H1 (cell line): ENCODE results near the gene ARRDC1. TPM values are rescaled to one million over a fixed set of nuclear protein-coding genes. Genes with fewer than 3 reads are reported as not detected.
A peak's percentile ranks its signal among the peaks of the same experiment; 100 is the strongest.

Source experiments
- CTCF ChIA-PET: fragments of 300-600 bp; sonication (Branson Sonifier 250); formaldehyde crosslinking; loops from one replicate; lab custom pipeline; 2021; ENCODE audit not compliant: partially characterized antibody; lab: Charles Lee
- POLR2A ChIA-PET: fragments of 300-600 bp; sonication (Branson Sonifier 250); formaldehyde crosslinking; loops from one replicate; lab custom pipeline; 2021; ENCODE audit warnings: inconsistent platforms; ENCODE audit not compliant: partially characterized antibody; lab: Charles Lee
- DNase-seq, 2 experiments: peaks; one replicate each; pipeline versions ENCODE4 v3.0.0 to v3.0.0-alpha.2; 2010 to 2022; ENCODE audit warnings: low spot score in 2 of 2, low read depth in 1 of 2, mixed read lengths in 1 of 2
- FAIRE-seq: peaks from 2 replicates; lab custom pipeline; 2011; peaks lifted over from hg19 to GRCh38; lab: Jason Lieb, UNC
- H2AFZ ChIP-seq: 2 replicates; pipeline ENCODE4 v1.8.1; 2012; ENCODE audit warnings: low read length, inconsistent platforms
- H2AK5ac ChIP-seq: 2 replicates; pipeline ENCODE4 v1.6.1; 2013; ENCODE audit warnings: low read depth, low read length
- H2BK120ac ChIP-seq: replicated peaks from 2 replicates; pipeline ENCODE3; 2013; ENCODE audit warnings: low read depth, low read length, inconsistent platforms
- H2BK12ac ChIP-seq: 2 replicates; pipeline ENCODE4 v1.6.1; 2013; ENCODE audit warnings: low read depth, low read length
- H2BK15ac ChIP-seq: 2 replicates; pipeline ENCODE4 v1.6.1; 2013; ENCODE audit warnings: low read length
- H2BK20ac ChIP-seq: 2 replicates; pipeline ENCODE4 v1.6.1; 2013; ENCODE audit warnings: low read length
- H2BK5ac ChIP-seq: 2 replicates; pipeline ENCODE4 v1.6.1; 2013; ENCODE audit warnings: low read depth, low read length
- H3K14ac ChIP-seq: 2 replicates; pipeline ENCODE4 v1.6.1; 2013; ENCODE audit warnings: inconsistent platforms; ENCODE audit not compliant: insufficient read length
- H3K18ac ChIP-seq: 2 replicates; pipeline ENCODE4 v1.6.1; 2013; ENCODE audit warnings: low read length; ENCODE audit errors: extremely low read depth
- H3K23ac ChIP-seq: 2 replicates; pipeline ENCODE4 v1.6.1; 2013; ENCODE audit warnings: inconsistent platforms; ENCODE audit not compliant: insufficient read length
- H3K23me2 ChIP-seq: 2 replicates; pipeline ENCODE4 v1.6.1; 2013; ENCODE audit warnings: low read depth, low read length
- H3K27ac ChIP-seq: 2 replicates; pipeline ENCODE4 v1.6.1; 2011; ENCODE audit warnings: low read depth, low read length, inconsistent platforms
- H3K27me3 ChIP-seq, 4 experiments: replicated peaks in 1 of 4; 1 replicate in 1 of 4; 2 replicates in 3 of 4; pipeline versions ENCODE4 v1.6.1 to v1.8.1; 2011 to 2013; ENCODE audit warnings: low read length in 3 of 4, mild to moderate bottlenecking in 3 of 4, inconsistent platforms in 2 of 4, mixed read lengths in 2 of 4, moderate library complexity in 1 of 4; ENCODE audit not compliant: control insufficient read depth in 3 of 4, insufficient read depth in 3 of 4; ENCODE audit errors: extremely low read depth in 1 of 4
- H3K36me3 ChIP-seq, 4 experiments: 2 replicates each; pipeline versions ENCODE4 v1.6.1 to v1.8.1; 2011 to 2013; ENCODE audit warnings: mild to moderate bottlenecking in 4 of 4, low read length in 3 of 4, moderate library complexity in 2 of 4, control low read depth in 1 of 4, inconsistent platforms in 1 of 4; ENCODE audit not compliant: insufficient read depth in 4 of 4, control insufficient read depth in 2 of 4
- H3K4ac ChIP-seq: replicated peaks from 2 replicates; pipeline ENCODE3; 2013; ENCODE audit warnings: low read length, low read depth, mixed read lengths, inconsistent platforms; ENCODE audit not compliant: insufficient read length
- H3K4me1 ChIP-seq, 4 experiments: replicated peaks in 1 of 4; 1 replicate in 1 of 4; 2 replicates in 3 of 4; pipeline versions ENCODE4 v1.6.1 to v1.8.1; 2011 to 2013; ENCODE audit warnings: low read length in 3 of 4, inconsistent platforms in 2 of 4, mixed read lengths in 1 of 4; ENCODE audit not compliant: insufficient read depth in 4 of 4, control insufficient read depth in 3 of 4
- H3K4me2 ChIP-seq, 2 experiments: 2 replicates each; pipeline versions ENCODE4 v1.6.1 to v1.8.1; 2011 to 2013; ENCODE audit warnings: low read depth in 2 of 2, low read length in 2 of 2, control low read depth in 1 of 2, inconsistent platforms in 1 of 2, mild to moderate bottlenecking in 1 of 2; ENCODE audit not compliant: insufficient read depth in 1 of 2
- H3K4me3 ChIP-seq, 4 experiments: fragments of 200-600, 300-600 bp in 1 of 4; sonication (generic), shearing (Covaris generic), sonication (Bioruptor Twin) in 1 of 4; 2 replicates each; pipeline versions ENCODE4 v1.5.1 to v1.8.1; 2011 to 2016; ENCODE audit warnings: low read length in 4 of 4, low read depth in 3 of 4, control low read depth in 2 of 4, inconsistent platforms in 2 of 4, mild to moderate bottlenecking in 2 of 4, mixed read lengths in 1 of 4, moderate library complexity in 1 of 4; ENCODE audit not compliant: insufficient read depth in 2 of 4; ENCODE audit errors: extremely low read depth in 1 of 4
- H3K56ac ChIP-seq: replicated peaks from 2 replicates; pipeline ENCODE3; 2013; ENCODE audit warnings: low read depth, mild to moderate bottlenecking, mixed read lengths, low read length, inconsistent platforms; ENCODE audit not compliant: insufficient read length
- H3K79me1 ChIP-seq: 2 replicates; pipeline ENCODE4 v1.6.1; 2013; ENCODE audit warnings: low read depth, low read length, control low read depth
- H3K79me2 ChIP-seq, 2 experiments: 2 replicates each; pipeline versions ENCODE4 v1.6.1 to v1.8.1; 2012 to 2013; ENCODE audit warnings: low read length in 2 of 2, mild to moderate bottlenecking in 2 of 2, inconsistent platforms in 1 of 2; ENCODE audit not compliant: insufficient read depth in 2 of 2, control insufficient read depth in 1 of 2
- H3K9ac ChIP-seq, 4 experiments: replicated peaks in 1 of 4; 1 replicate in 1 of 4; 2 replicates in 3 of 4; pipeline versions ENCODE4 v1.6.1 to v1.8.1; 2011 to 2013; ENCODE audit warnings: low read depth in 3 of 4, low read length in 3 of 4, control low read depth in 2 of 4, mild to moderate bottlenecking in 2 of 4, moderate library complexity in 2 of 4, inconsistent platforms in 1 of 4; ENCODE audit errors: extremely low read depth in 1 of 4
- H3K9me3 ChIP-seq, 2 experiments: 2 replicates each; pipeline versions ENCODE4 v1.6.1 to v1.8.1; 2012 to 2013; ENCODE audit warnings: mild to moderate bottlenecking in 2 of 2, moderate library complexity in 2 of 2, control low read depth in 1 of 2, inconsistent platforms in 1 of 2, low read depth in 1 of 2, low read length in 1 of 2, mixed read lengths in 1 of 2; ENCODE audit not compliant: insufficient read depth in 2 of 2
- H4K20me1 ChIP-seq, 2 experiments: replicated peaks in 1 of 2; 2 replicates each; pipeline versions ENCODE3 to v1.8.1; 2011 to 2013; ENCODE audit warnings: inconsistent platforms in 2 of 2, low read length in 2 of 2, mild to moderate bottlenecking in 1 of 2; ENCODE audit not compliant: insufficient read depth in 2 of 2, control insufficient read depth in 1 of 2
- H4K5ac ChIP-seq: 2 replicates; pipeline ENCODE4 v1.6.1; 2013; ENCODE audit warnings: low read length, low read depth, mixed read lengths, inconsistent platforms; ENCODE audit not compliant: insufficient read length
- H4K8ac ChIP-seq: 2 replicates; pipeline ENCODE4 v1.8.0; 2013; ENCODE audit warnings: mild to moderate bottlenecking, moderate library complexity, low read length, inconsistent platforms; ENCODE audit not compliant: insufficient read depth; ENCODE audit errors: extremely low read depth
- H4K91ac ChIP-seq: replicated peaks from 2 replicates; pipeline ENCODE3; 2013; ENCODE audit warnings: low read length, mixed read lengths, inconsistent platforms; ENCODE audit not compliant: insufficient read length
- BCL11A ChIP-seq, 2 experiments: IDR thresholded peaks; one replicate each; pipeline ENCODE4 v1.6.1; 2011; ENCODE audit warnings: low read depth in 2 of 2, low read length in 2 of 2, mild to moderate bottlenecking in 2 of 2
- CTBP2 ChIP-seq: IDR thresholded peaks from 2 replicates; pipeline ENCODE4 v1.7.0; 2011; ENCODE audit warnings: borderline replicate concordance, mild to moderate bottlenecking, moderate library complexity, mixed read lengths, low read length; ENCODE audit not compliant: insufficient read depth, insufficient read length
- NANOG ChIP-seq: IDR thresholded peaks from 2 replicates; pipeline ENCODE4 v1.6.1; 2011; ENCODE audit warnings: low read length, low read depth, mild to moderate bottlenecking, inconsistent platforms; ENCODE audit not compliant: insufficient read depth, poor library complexity, severe bottlenecking
- RFX5 ChIP-seq: IDR thresholded peaks from 2 replicates; pipeline ENCODE4 v1.6.1; 2011; ENCODE audit warnings: low read depth, low read length, improper control_type of control experiment, borderline replicate concordance
- SIRT6 ChIP-seq: IDR thresholded peaks from one replicate; pipeline ENCODE4 v1.7.1; 2012; ENCODE audit warnings: low read length, inconsistent platforms
- WGBS, 2 experiments: shearing (Covaris generic) in 1 of 2; methylation state at CpG; one replicate each; pipeline versions ENCODE4 v1.1.6 to v1.1.7; 2013 to 2015; ENCODE audit warnings: low lambda C conversion rate in 2 of 2, mixed read lengths in 2 of 2, inconsistent platforms in 1 of 2, low coverage in 1 of 2, missing lambda C conversion rate in 1 of 2; ENCODE audit not compliant: insufficient replicate concordance in 2 of 2, insufficient coverage in 1 of 2, insufficient read length in 1 of 2; ENCODE audit errors: extremely low coverage in 1 of 2, missing lambda C conversion rate in 1 of 2; 5-methylcytosine and 5-hydroxymethylcytosine counted together
- polyA plus RNA-seq, 7 experiments: library from polyadenylated mRNA; depleted of rRNA in 3 of 7; stranded (reverse) in 5 of 7; unstranded in 2 of 7; fragments of >200 nt in 5 of 7; fragments of 200-250 nt in 2 of 7; gene quantifications; 1 replicate in 5 of 7; 2 replicates in 1 of 7; 4 replicates in 1 of 7; pipeline versions ENCODE4 v1.2.1 to v1.2.3, GENCODE V29; 2011 to 2013; ENCODE audit warnings: missing spikeins in 2 of 7, mixed read lengths in 2 of 7
- total RNA-seq: library from RNA; stranded (reverse); fragmentation: NEBNext Ultra II Directional; extraction: Animal tissue kit (Norgen Biotek cat#: 25700); gene quantifications from 2 replicates; pipeline ENCODE4 v1.2.1, GENCODE V29; 2021
- TF ChIP-seq, protein P1 (sequence below): IDR thresholded peaks from 2 replicates; pipeline ENCODE4 v1.6.1; 2011; ENCODE audit warnings: low read length, improper control_type of control experiment

Gene ARRDC1
- total and polyA plus RNA-seq, 2 of the 8 experiments (the other 6 are each of a cell fraction or from before 2014, with no cell fraction given), result 22.0 to 58.4 TPM

DNA sequence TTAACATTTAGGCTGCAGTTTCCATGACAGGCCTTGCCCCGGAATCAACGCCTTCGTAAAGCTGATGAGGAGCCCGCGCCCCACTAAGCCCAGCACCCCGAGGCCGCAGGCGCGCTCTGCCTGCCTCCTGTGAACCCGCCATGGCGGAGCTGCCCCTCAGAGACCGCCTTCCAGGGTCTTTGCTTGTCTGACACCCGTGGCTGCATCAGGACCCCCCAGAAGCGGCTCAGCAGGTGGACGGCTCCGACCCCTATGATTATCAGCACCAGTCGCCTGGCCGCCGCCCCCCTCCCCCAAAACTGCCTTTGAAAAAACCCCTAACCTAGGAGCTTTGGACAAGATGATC, 26.3 kb upstream of the ARRDC1 start:
- no peak overlapping the region for H3K56ac ChIP-seq
- POLR2A ChIA-PET, result interaction anchor here (1.7 to 4.6 kb wide), 5 partner anchors 11 to 156 kb away, joined by 3 to 45 read pairs (median 16); partner anchors contain the start of genes EHMT1, EXD3, MRPL41 and NOXA1
- DNase-seq (no peak), FAIRE-seq (no peak)
- no peak overlapping the region for H2BK120ac ChIP-seq
- H3K4me2 ChIP-seq, result peak overlapping the region in 1 of 2 experiments; percentile 65; a peak in 3 of 4 replicates
- H3K27me3 ChIP-seq, result no peaks in the 10 kb centered on the region
- peak overlapping the region; percentile 6 to 88 (median 30); a peak in 5 of 8 replicates for H3K4me3 ChIP-seq
- peaks cover 12 to 35% of the 10 kb centered on the region in 2 experiments for H3K79me2 ChIP-seq
- peaks cover 18 to 46% of the 10 kb centered on the region in 2 experiments for H4K20me1 ChIP-seq
- CTCF ChIA-PET, result interaction anchor here (0.7 to 5.9 kb wide), 7 partner anchors 9 to 93 kb away, joined by 3 to 46 read pairs (median 5); partner anchors contain the start of gene MRPL41
- H3K36me3 ChIP-seq, result peaks cover 25 to 53% (median 37%) of the 10 kb centered on the region in 4 experiments
- 42% methylated on average over 19 of the region's 19 CpGs; no CpG with 5 or more reads in 1 of the 2 experiments for WGBS, 2 experiments
- H3K14ac ChIP-seq, result no peak overlapping the region
- H4K5ac ChIP-seq, result no peak overlapping the region
- H2BK15ac ChIP-seq, result no peak overlapping the region
- H3K4ac ChIP-seq, result no peak overlapping the region
- no peaks in the 10 kb centered on the region for H3K9me3 ChIP-seq
- no peak overlapping the region for H2BK5ac ChIP-seq
- peaks cover 3% of the 10 kb centered on the region; the same call in 1 of the 2 replicates for H3K23me2 ChIP-seq
- TF ChIP-seq NANOG, result no peak
- no peak for TF ChIP-seq SIRT6
- TF ChIP-seq RFX5, result no peak
- TF ChIP-seq BCL11A (IDR thresholded peaks at IDR 0.05; ENCODE audit: low read depth in 2 of 2, low read length in 2 of 2), result no peak
- no peak for TF ChIP-seq CTBP2
- TF ChIP-seq, protein P1, sequence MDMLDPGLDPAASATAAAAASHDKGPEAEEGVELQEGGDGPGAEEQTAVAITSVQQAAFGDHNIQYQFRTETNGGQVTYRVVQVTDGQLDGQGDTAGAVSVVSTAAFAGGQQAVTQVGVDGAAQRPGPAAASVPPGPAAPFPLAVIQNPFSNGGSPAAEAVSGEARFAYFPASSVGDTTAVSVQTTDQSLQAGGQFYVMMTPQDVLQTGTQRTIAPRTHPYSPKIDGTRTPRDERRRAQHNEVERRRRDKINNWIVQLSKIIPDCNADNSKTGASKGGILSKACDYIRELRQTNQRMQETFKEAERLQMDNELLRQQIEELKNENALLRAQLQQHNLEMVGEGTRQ, result no peak
- H3K4me1 ChIP-seq, result peaks cover 0 to 23% (median 7%) of the 10 kb centered on the region in 4 experiments; a peak in 6 of 7 replicates
- peak overlapping the region; percentile 72 for H4K91ac ChIP-seq
- H3K79me1 ChIP-seq, result peaks cover 25% of the 10 kb centered on the region
- H2AK5ac ChIP-seq, result no peak overlapping the region
- H2BK20ac ChIP-seq, result no peak overlapping the region
- no peak overlapping the region for H2AFZ ChIP-seq
- H3K18ac ChIP-seq, result no peak overlapping the region; the same call in 1 of the 2 replicates
- H3K23ac ChIP-seq, result no peak overlapping the region
- H3K9ac ChIP-seq, result no peak overlapping the region
- H3K27ac ChIP-seq, result no peak overlapping the region
- H2BK12ac ChIP-seq, result no peak overlapping the region
- H4K8ac ChIP-seq, result no peak overlapping the region
